ENCODE results near the gene CGB3.
"Not testable (repeated sequence)": the region's sequence is repeated elsewhere in the genome, so short reads cannot be mapped to it uniquely, and the experiment has no call there.

DNA sequence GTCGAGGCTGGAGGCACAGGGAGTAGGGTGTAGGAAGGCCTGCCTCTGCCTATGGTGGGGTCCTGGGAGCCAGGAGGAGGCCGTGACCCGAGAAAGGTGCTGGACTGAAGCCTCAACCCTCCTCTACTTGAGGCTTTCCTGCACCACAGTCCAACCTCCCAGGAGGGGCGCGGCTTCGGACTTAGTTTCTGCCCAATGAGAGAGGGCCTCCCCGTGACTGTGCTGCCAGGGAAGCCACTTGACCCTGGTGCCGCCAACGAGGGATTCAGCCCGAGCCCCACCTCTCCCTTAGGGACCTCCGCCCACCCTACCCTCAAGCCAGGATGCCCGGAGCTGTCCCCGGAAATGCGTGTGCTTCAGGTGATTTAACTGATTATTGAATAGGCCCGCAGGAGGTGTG is at the start of gene CGB3:
- TF ChIP-seq, protein P1, sequence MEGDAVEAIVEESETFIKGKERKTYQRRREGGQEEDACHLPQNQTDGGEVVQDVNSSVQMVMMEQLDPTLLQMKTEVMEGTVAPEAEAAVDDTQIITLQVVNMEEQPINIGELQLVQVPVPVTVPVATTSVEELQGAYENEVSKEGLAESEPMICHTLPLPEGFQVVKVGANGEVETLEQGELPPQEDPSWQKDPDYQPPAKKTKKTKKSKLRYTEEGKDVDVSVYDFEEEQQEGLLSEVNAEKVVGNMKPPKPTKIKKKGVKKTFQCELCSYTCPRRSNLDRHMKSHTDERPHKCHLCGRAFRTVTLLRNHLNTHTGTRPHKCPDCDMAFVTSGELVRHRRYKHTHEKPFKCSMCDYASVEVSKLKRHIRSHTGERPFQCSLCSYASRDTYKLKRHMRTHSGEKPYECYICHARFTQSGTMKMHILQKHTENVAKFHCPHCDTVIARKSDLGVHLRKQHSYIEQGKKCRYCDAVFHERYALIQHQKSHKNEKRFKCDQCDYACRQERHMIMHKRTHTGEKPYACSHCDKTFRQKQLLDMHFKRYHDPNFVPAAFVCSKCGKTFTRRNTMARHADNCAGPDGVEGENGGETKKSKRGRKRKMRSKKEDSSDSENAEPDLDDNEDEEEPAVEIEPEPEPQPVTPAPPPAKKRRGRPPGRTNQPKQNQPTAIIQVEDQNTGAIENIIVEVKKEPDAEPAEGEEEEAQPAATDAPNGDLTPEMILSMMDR (IDR thresholded peaks at IDR 0.05) = not testable (repeated sequence)
- TF ChIP-seq, protein P2, sequence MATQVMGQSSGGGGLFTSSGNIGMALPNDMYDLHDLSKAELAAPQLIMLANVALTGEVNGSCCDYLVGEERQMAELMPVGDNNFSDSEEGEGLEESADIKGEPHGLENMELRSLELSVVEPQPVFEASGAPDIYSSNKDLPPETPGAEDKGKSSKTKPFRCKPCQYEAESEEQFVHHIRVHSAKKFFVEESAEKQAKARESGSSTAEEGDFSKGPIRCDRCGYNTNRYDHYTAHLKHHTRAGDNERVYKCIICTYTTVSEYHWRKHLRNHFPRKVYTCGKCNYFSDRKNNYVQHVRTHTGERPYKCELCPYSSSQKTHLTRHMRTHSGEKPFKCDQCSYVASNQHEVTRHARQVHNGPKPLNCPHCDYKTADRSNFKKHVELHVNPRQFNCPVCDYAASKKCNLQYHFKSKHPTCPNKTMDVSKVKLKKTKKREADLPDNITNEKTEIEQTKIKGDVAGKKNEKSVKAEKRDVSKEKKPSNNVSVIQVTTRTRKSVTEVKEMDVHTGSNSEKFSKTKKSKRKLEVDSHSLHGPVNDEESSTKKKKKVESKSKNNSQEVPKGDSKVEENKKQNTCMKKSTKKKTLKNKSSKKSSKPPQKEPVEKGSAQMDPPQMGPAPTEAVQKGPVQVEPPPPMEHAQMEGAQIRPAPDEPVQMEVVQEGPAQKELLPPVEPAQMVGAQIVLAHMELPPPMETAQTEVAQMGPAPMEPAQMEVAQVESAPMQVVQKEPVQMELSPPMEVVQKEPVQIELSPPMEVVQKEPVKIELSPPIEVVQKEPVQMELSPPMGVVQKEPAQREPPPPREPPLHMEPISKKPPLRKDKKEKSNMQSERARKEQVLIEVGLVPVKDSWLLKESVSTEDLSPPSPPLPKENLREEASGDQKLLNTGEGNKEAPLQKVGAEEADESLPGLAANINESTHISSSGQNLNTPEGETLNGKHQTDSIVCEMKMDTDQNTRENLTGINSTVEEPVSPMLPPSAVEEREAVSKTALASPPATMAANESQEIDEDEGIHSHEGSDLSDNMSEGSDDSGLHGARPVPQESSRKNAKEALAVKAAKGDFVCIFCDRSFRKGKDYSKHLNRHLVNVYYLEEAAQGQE (IDR thresholded peaks at IDR 0.05; ENCODE audit: insufficient read depth in 1 of 2, low read depth in 2 of 2, low read length in 1 of 2) = not testable (repeated sequence)
- TF ChIP-seq TCF7L2 (IDR thresholded peaks at IDR 0.05; ENCODE audit: low read depth, low read length); POLR2AphosphoS5 (IDR thresholded peaks at IDR 0.05; ENCODE audit: low read depth, low read length); SIN3A (IDR thresholded peaks at IDR 0.05; ENCODE audit: borderline replicate concordance, insufficient read depth, low read depth, low read length): not testable (repeated sequence)

Data from Panc1 (cell line).